ENCODE data around the gene BMPER. TPM values are rescaled to one million over a fixed set of nuclear protein-coding genes. Genes with fewer than 3 reads are reported as not detected.

BMPER gene
- total and polyA plus RNA-seq, 2 of the 8 experiments (the other 6 are each of a cell fraction or from before 2014, with no cell fraction given) = 0.33 to 0.69 TPM

- Histone ChIP-seq H3K18ac (ENCODE audit: extremely low read depth, low read length) (no peak overlapping the region), H2BK15ac (ENCODE audit: low read length) (no peak overlapping the region), H3K4me3 (ENCODE audit: extremely low read depth in 1 of 4, insufficient read depth in 2 of 4, low read depth in 3 of 4, low read length in 4 of 4) (no peak overlapping the region), H3K23ac (ENCODE audit: insufficient read length) (no peak overlapping the region), H3K4me2 (ENCODE audit: insufficient read depth in 1 of 2, low read depth in 2 of 2, low read length in 2 of 2) (no peak overlapping the region), H2BK5ac (ENCODE audit: low read depth, low read length) (no peak overlapping the region), H3K79me1 (ENCODE audit: low read depth, low read length) (no peaks in the 10 kb centered on the region), H4K5ac (ENCODE audit: insufficient read length, low read depth, low read length) (no peak overlapping the region), H3K9ac (replicated peaks in 1 of 4; ENCODE audit: extremely low read depth in 1 of 4, low read depth in 3 of 4, low read length in 3 of 4) (no peak overlapping the region), H3K4me1 (replicated peaks in 1 of 4; ENCODE audit: control insufficient read depth in 3 of 4, insufficient read depth in 4 of 4, low read length in 3 of 4) (no peaks in the 10 kb centered on the region), H4K8ac (ENCODE audit: extremely low read depth, insufficient read depth, low read length) (no peak overlapping the region), H3K27me3 (replicated peaks in 1 of 4; ENCODE audit: control insufficient read depth in 3 of 4, extremely low read depth in 1 of 4, insufficient read depth in 3 of 4, low read length in 3 of 4) (no peaks in the 10 kb centered on the region), H3K14ac (ENCODE audit: insufficient read length) (no peak overlapping the region), H2BK120ac (replicated peaks; ENCODE audit: low read depth, low read length) (no peak overlapping the region), H3K23me2 (ENCODE audit: low read depth, low read length) (no peaks in the 10 kb centered on the region; the same call in 1 of the 2 replicates), H2AK5ac (ENCODE audit: low read depth, low read length) (no peak overlapping the region), H3K56ac (replicated peaks; ENCODE audit: insufficient read length, low read depth, low read length) (no peak overlapping the region), H4K20me1 (replicated peaks in 1 of 2; ENCODE audit: control insufficient read depth in 1 of 2, insufficient read depth in 2 of 2, low read length in 2 of 2) (no peaks in the 10 kb centered on the region), H4K91ac (replicated peaks; ENCODE audit: insufficient read length, low read length) (no peak overlapping the region), H2BK20ac (ENCODE audit: low read length) (no peak overlapping the region), H3K36me3 (ENCODE audit: control insufficient read depth in 2 of 4, insufficient read depth in 4 of 4, low read length in 3 of 4) (no peaks in the 10 kb centered on the region), H2AFZ (ENCODE audit: low read length) (no peak overlapping the region), H3K79me2 (ENCODE audit: control insufficient read depth in 1 of 2, insufficient read depth in 2 of 2, low read length in 2 of 2) (no peaks in the 10 kb centered on the region), H3K4ac (replicated peaks; ENCODE audit: insufficient read length, low read depth, low read length) (no peak overlapping the region), H3K9me3 (ENCODE audit: insufficient read depth in 2 of 2, low read depth in 1 of 2, low read length in 1 of 2) (0 out of 4 replicates have a peak, but pooled peaks cover 3 to 4% of the 10 kb centered on the region in 2 experiments), H2BK12ac (ENCODE audit: low read depth, low read length) (no peak overlapping the region), H3K27ac (ENCODE audit: low read depth, low read length) (no peak overlapping the region)
- TF ChIP-seq ZNF274 (IDR thresholded peaks at IDR 0.05; ENCODE audit: borderline replicate concordance, extremely low read depth, low read length) = no peak
- TF ChIP-seq, protein P1, sequence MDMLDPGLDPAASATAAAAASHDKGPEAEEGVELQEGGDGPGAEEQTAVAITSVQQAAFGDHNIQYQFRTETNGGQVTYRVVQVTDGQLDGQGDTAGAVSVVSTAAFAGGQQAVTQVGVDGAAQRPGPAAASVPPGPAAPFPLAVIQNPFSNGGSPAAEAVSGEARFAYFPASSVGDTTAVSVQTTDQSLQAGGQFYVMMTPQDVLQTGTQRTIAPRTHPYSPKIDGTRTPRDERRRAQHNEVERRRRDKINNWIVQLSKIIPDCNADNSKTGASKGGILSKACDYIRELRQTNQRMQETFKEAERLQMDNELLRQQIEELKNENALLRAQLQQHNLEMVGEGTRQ (IDR thresholded peaks at IDR 0.05; ENCODE audit: low read length) = no peak
- TF ChIP-seq RXRA (IDR thresholded peaks at IDR 0.05; ENCODE audit: insufficient read depth, low read depth, low read length) = no peak
- TF ChIP-seq TBP (IDR thresholded peaks at IDR 0.05; ENCODE audit: low read depth, low read length) = no peak
- POLR2A ChIA-PET (ENCODE audit: partially characterized antibody) = no interaction called here
- WGBS, 2 experiments (ENCODE audit: extremely low coverage in 1 of 2, insufficient coverage in 1 of 2, insufficient read length in 1 of 2, insufficient replicate concordance in 2 of 2, low coverage in 1 of 2, low lambda C conversion rate in 2 of 2, missing lambda C conversion rate in 1 of 2) = 0% methylated on average over 1 of the region's 1 CpG; no CpG with 5 or more reads in 1 of the 2 experiments
- no peak for DNase-seq (ENCODE audit: low read depth in 1 of 2, low spot score in 2 of 2)
- CTCF ChIA-PET (ENCODE audit: partially characterized antibody) = interaction anchor here (3.5 kb wide), 1 partner anchor 9 kb away, joined by 14 read pairs; no protein-coding TSS in a partner anchor
- FAIRE-seq = no peak
These were observed 219.4 kb downstream of the BMPER start for GRCh38 chr7:34124765-34125164.

All from H1 (cell line).